Embryonic facial prominence (tissue), 1 donor: ENCODE measurements around the gene CCDC196.
"Not testable (repeated sequence)": the region's sequence is repeated elsewhere in the genome, so short reads cannot be mapped to it uniquely, and the experiment has no call there.

Source experiments
- DNase-seq: peaks from one replicate; pipeline ENCODE4 v3.0.0-alpha.2; 2016; ENCODE audit errors: extremely low spot score

CCDC196 gene

GRCh38 chr14:66495218-66496098 lies 9.3 kb downstream of the CCDC196 start:
- DNase-seq = no peak

GRCh38 chr14:66496188-66496807 lies 10.1 kb downstream of the CCDC196 start:
- no peak for DNase-seq

- DNase-seq = no peak
Observed at GRCh38 chr14:66496911-66497310, 10.7 kb downstream of the CCDC196 start.

GRCh38 chr14:66498311-66498710 lies 12.1 kb downstream of the CCDC196 start:
- no peak for DNase-seq

GRCh38 chr14:66501592-66501991 lies 15.4 kb downstream of the CCDC196 start:
- DNase-seq = no peak

- DNase-seq = not testable (repeated sequence)
Observed at GRCh38 chr14:66502836-66503235, 16.7 kb downstream of the CCDC196 start.

- no peak for DNase-seq
Observed at GRCh38 chr14:66503532-66503931, 17.4 kb downstream of the CCDC196 start.

- DNase-seq = no peak
Observed at GRCh38 chr14:66507181-66507721, 21.1 kb downstream of the CCDC196 start.

GRCh38 chr14:66507722-66508546 lies 21.8 kb downstream of the CCDC196 start, which contains the start of gene GPHN:
GPHN (plus strand) TSS chr14:66508147.
- DNase-seq = peak; percentile 90

- no peak for DNase-seq
Observed at GRCh38 chr14:66508547-66508845, 22.3 kb downstream of the CCDC196 start.

- no peak for DNase-seq
Observed at GRCh38 chr14:66508846-66509621, 22.9 kb downstream of the CCDC196 start.

- no peak for DNase-seq
Observed at GRCh38 chr14:66509874-66510273, 23.7 kb downstream of the CCDC196 start.

- DNase-seq = no peak
Observed at GRCh38 chr14:66511849-66512248, 25.7 kb downstream of the CCDC196 start.

GRCh38 chr14:66514213-66514612 lies 28.0 kb downstream of the CCDC196 start:
- no peak for DNase-seq

- no peak for DNase-seq
Observed at GRCh38 chr14:66530526-66530925, 44.4 kb downstream of the CCDC196 start.

- DNase-seq = no peak
Observed at GRCh38 chr14:66539034-66539433, 52.9 kb downstream of the CCDC196 start.

GRCh38 chr14:66540038-66540437 lies 53.9 kb downstream of the CCDC196 start:
- no peak for DNase-seq

- no peak for DNase-seq
Observed at GRCh38 chr14:66541627-66542026, 55.5 kb downstream of the CCDC196 start.

GRCh38 chr14:66543996-66544395 lies 57.8 kb downstream of the CCDC196 start:
- DNase-seq = no peak

GRCh38 chr14:66545191-66545590 lies 59.0 kb downstream of the CCDC196 start:
- not testable (repeated sequence) for DNase-seq

- DNase-seq = not testable (repeated sequence)
Observed at GRCh38 chr14:66545751-66546150, 59.6 kb downstream of the CCDC196 start.
